Endothelial cell of umbilical vein (primary cell): ENCODE measurements around the gene TENM4. TPM values are rescaled to one million over a fixed set of nuclear protein-coding genes. Genes with fewer than 3 reads are reported as not detected.

Source experiments
- BruUV-seq: library from RNA; stranded (reverse); fragments of 400-500 nt; replicated peaks from 2 replicates; lab custom pipeline; 2021; lab: Mats Ljungman, UMichigan
- CTCF ChIA-PET: fragments of 300-600, 350-600 bp; sonication (Branson Sonifier 250); formaldehyde crosslinking; loops from one replicate; lab custom pipeline; 2021; ENCODE audit warnings: antibody characterized with exemption, inconsistent platforms; lab: Charles Lee
- POLR2A ChIA-PET: fragments of 300-600, 350-600 bp; sonication (Branson Sonifier 250); formaldehyde crosslinking; loops from one replicate; lab custom pipeline; 2021; ENCODE audit warnings: antibody characterized with exemption, inconsistent platforms; lab: Charles Lee
- DNase-seq: peaks from one replicate; pipeline ENCODE4 v3.0.0-alpha.2; 2011; ENCODE audit warnings: low read depth, low spot score
- FAIRE-seq: peaks from 2 replicates; lab custom pipeline; 2011; peaks lifted over from hg19 to GRCh38; lab: Jason Lieb, UNC
- H2AFZ ChIP-seq: 2 replicates; pipeline ENCODE4 v1.6.0; 2012; ENCODE audit warnings: low read depth, low read length, control low read depth, inconsistent platforms
- H3K27ac ChIP-seq: 2 replicates; pipeline ENCODE4 v1.5.1; 2011; ENCODE audit warnings: low read depth, mild to moderate bottlenecking, control low read depth, low read length, moderate library complexity; ENCODE audit not compliant: insufficient read depth
- H3K27me3 ChIP-seq, 2 experiments: 2 replicates each; pipeline versions ENCODE4 v1.6.0 to v1.6.1; 2011; ENCODE audit warnings: low read length in 2 of 2, mixed read lengths in 1 of 2; ENCODE audit not compliant: control insufficient read depth in 2 of 2, insufficient read depth in 2 of 2
- H3K36me3 ChIP-seq, 2 experiments: 2 replicates in 1 of 2; 3 replicates in 1 of 2; pipeline ENCODE4 v1.5.1; 2011; ENCODE audit warnings: low read length in 2 of 2, mild to moderate bottlenecking in 1 of 2, moderate library complexity in 1 of 2; ENCODE audit not compliant: control insufficient read depth in 2 of 2, insufficient read depth in 2 of 2; ENCODE audit errors: extremely low read depth in 1 of 2
- H3K4me1 ChIP-seq: 3 replicates; pipeline ENCODE4 v1.5.1; 2011; ENCODE audit warnings: mild to moderate bottlenecking, low read length; ENCODE audit not compliant: control insufficient read depth, insufficient read depth; ENCODE audit errors: extremely low read depth
- H3K4me2 ChIP-seq: 2 replicates; pipeline ENCODE4 v1.6.1; 2011; ENCODE audit warnings: low read length, control low read depth, mixed read lengths; ENCODE audit not compliant: insufficient read depth
- H3K4me3 ChIP-seq, 3 experiments: fragments of 200-600 bp in 1 of 3; sonication (generic), shearing (Covaris generic) in 1 of 3; replicated peaks in 1 of 3; 2 replicates each; pipeline ENCODE4 v1.5.1; 2011 to 2016; ENCODE audit warnings: control low read depth in 3 of 3, low read length in 3 of 3, mild to moderate bottlenecking in 2 of 3, inconsistent platforms in 1 of 3, low read depth in 1 of 3, moderate library complexity in 1 of 3; ENCODE audit not compliant: insufficient read depth in 1 of 3
- H3K79me2 ChIP-seq: 2 replicates; pipeline ENCODE4 v1.6.0; 2012; ENCODE audit warnings: low read length, inconsistent platforms; ENCODE audit not compliant: control insufficient read depth, insufficient read depth
- H3K9ac ChIP-seq: replicated peaks from 2 replicates; pipeline ENCODE3; 2011; ENCODE audit warnings: low read length, control low read depth; ENCODE audit not compliant: insufficient read depth; ENCODE audit errors: extremely low read depth
- H3K9me1 ChIP-seq: replicated peaks from 3 replicates; pipeline ENCODE4 v1.6.0; 2011; ENCODE audit warnings: mild to moderate bottlenecking, low read length; ENCODE audit not compliant: control insufficient read depth, insufficient read depth; ENCODE audit errors: extremely low read depth
- H3K9me3 ChIP-seq: replicated peaks from 2 replicates; pipeline ENCODE4 v1.5.1; 2012; ENCODE audit warnings: low read length, inconsistent platforms; ENCODE audit not compliant: control insufficient read depth, insufficient read depth
- H4K20me1 ChIP-seq: replicated peaks from 2 replicates; pipeline ENCODE3; 2011; ENCODE audit warnings: mild to moderate bottlenecking, low read length; ENCODE audit not compliant: control insufficient read depth, insufficient read depth; ENCODE audit errors: extremely low read depth
- CTCF ChIP-seq, 2 donors: IDR thresholded peaks; 1 replicate in 1 of 2; 2 replicates in 1 of 2; pipeline ENCODE4 v1.5.1; 2011; ENCODE audit warnings: low read length in 2 of 2, mild to moderate bottlenecking in 2 of 2, moderate library complexity in 2 of 2, control low read depth in 1 of 2, inconsistent platforms in 1 of 2, low read depth in 1 of 2; ENCODE audit not compliant: insufficient read depth in 1 of 2; ENCODE audit errors: extremely low read depth in 1 of 2
- EZH2 ChIP-seq: IDR thresholded peaks from 2 replicates; pipeline ENCODE4 v1.6.1; 2012; ENCODE audit warnings: borderline replicate concordance, low read depth, mild to moderate bottlenecking, moderate library complexity, low read length, inconsistent platforms; ENCODE audit not compliant: severe bottlenecking
- FOS ChIP-seq: IDR thresholded peaks from 2 replicates; pipeline ENCODE4 v1.6.1; 2011; ENCODE audit warnings: mild to moderate bottlenecking, low read length, moderate library complexity, borderline replicate concordance; ENCODE audit not compliant: insufficient read depth
- GATA2 ChIP-seq: IDR thresholded peaks from 2 replicates; pipeline ENCODE4 v1.7.0; 2011; ENCODE audit warnings: low read depth, mild to moderate bottlenecking, moderate library complexity, mixed read lengths, low read length; ENCODE audit not compliant: insufficient read length, insufficient read depth
- JUN ChIP-seq: IDR thresholded peaks from 2 replicates; pipeline ENCODE4 v1.6.1; 2011; ENCODE audit warnings: borderline replicate concordance, low read depth; ENCODE audit not compliant: insufficient read length, insufficient read depth
- MAX ChIP-seq: IDR thresholded peaks from 2 replicates; pipeline ENCODE4 v1.6.1; 2011; ENCODE audit not compliant: insufficient read depth, insufficient read length
- MYC ChIP-seq: IDR thresholded peaks from one replicate; pipeline ENCODE4 v1.6.1; 2011; ENCODE audit warnings: mild to moderate bottlenecking, low read depth, low read length
- POLR2A ChIP-seq: IDR thresholded peaks from 2 replicates; pipeline ENCODE4 v1.6.1; 2012; ENCODE audit warnings: low read depth, mild to moderate bottlenecking, control low read depth, low read length
- POLR2AphosphoS5 ChIP-seq: IDR thresholded peaks from 2 replicates; pipeline ENCODE4 v1.6.1; 2012; ENCODE audit warnings: low read depth, mild to moderate bottlenecking, control low read depth, low read length, moderate library complexity; ENCODE audit not compliant: insufficient read depth
- dilution Hi-C: fragments of 300-500 bp; cut with MboI; formaldehyde crosslinking; loops from one replicate; pipeline ENCODE4 v1.15.0; 2019; ENCODE audit warnings: low sequenced_read_pairs; ENCODE audit not compliant: extremely low pct_ligation_motif_present
- intact Hi-C: fragments of 100-400 bp; cut with micrococcal nuclease; formaldehyde crosslinking; loops from one replicate; pipeline ENCODE4 v1.10.0; 2022
- polyA plus RNA-seq, 4 experiments: library from polyadenylated mRNA; depleted of rRNA in 3 of 4; stranded (reverse) in 3 of 4; unstranded in 1 of 4; fragments of >200 nt; gene quantifications; 2 replicates each; pipeline versions ENCODE4 v1.2.1 to v1.2.3, GENCODE V29; 2011 to 2012; ENCODE audit warnings: missing spikeins in 1 of 4
- total RNA-seq: library from RNA; stranded (reverse); gene quantifications from 2 replicates; pipeline ENCODE4 v1.2.3, GENCODE V29; 2021

Gene TENM4
- total and polyA plus RNA-seq, 2 donors (not counting 3 experiments of a cell fraction or from before 2014, with no cell fraction given) = 0.06 to 0.27 TPM

GRCh38 chr11:78685156-78685555, 755.7 kb downstream of the TENM4 start:
- Histone ChIP-seq H3K9ac (no peak overlapping the region), H3K27me3 (no peaks in the 10 kb centered on the region), H4K20me1 (no peaks in the 10 kb centered on the region), H3K4me1 (no peaks in the 10 kb centered on the region), H3K9me3 (no peaks in the 10 kb centered on the region), H3K27ac (no peak overlapping the region), H3K4me3 (no peak overlapping the region), H3K36me3 (no peaks in the 10 kb centered on the region), H3K9me1 (no peaks in the 10 kb centered on the region), H3K4me2 (no peak overlapping the region), H3K79me2 (no peaks in the 10 kb centered on the region), H2AFZ (no peak overlapping the region)
- dilution Hi-C loops = no loop called here
- FAIRE-seq = no peak
- DNase-seq = no peak
- intact Hi-C loops = no loop called here
- no TSS peak for BruUV-seq
- ChIA-PET POLR2A (no interaction called here), CTCF (no interaction called here)
- TF ChIP-seq FOS (no peak), POLR2A (no peak), CTCF (IDR thresholded peaks at IDR 0.05; ENCODE audit: extremely low read depth in 1 of 2, insufficient read depth in 1 of 2, low read depth in 1 of 2, low read length in 2 of 2) (no peak), GATA2 (no peak), MYC (no peak), POLR2AphosphoS5 (no peak), JUN (no peak), EZH2 (no peak), MAX (no peak)
